Activated CD8-positive, alpha-beta memory T cell treated with anti-CD3 and anti-CD28 coated beads, Interleukin-2, amount 50 U/mL, for 24 hours (primary cell): ENCODE results near the gene HSPB9.

Source experiments
- DNase-seq: peaks from one replicate; pipeline ENCODE4 v3.0.0-alpha.2; 2020; ENCODE audit errors: extremely low read depth

The HSPB9 gene

DNA sequence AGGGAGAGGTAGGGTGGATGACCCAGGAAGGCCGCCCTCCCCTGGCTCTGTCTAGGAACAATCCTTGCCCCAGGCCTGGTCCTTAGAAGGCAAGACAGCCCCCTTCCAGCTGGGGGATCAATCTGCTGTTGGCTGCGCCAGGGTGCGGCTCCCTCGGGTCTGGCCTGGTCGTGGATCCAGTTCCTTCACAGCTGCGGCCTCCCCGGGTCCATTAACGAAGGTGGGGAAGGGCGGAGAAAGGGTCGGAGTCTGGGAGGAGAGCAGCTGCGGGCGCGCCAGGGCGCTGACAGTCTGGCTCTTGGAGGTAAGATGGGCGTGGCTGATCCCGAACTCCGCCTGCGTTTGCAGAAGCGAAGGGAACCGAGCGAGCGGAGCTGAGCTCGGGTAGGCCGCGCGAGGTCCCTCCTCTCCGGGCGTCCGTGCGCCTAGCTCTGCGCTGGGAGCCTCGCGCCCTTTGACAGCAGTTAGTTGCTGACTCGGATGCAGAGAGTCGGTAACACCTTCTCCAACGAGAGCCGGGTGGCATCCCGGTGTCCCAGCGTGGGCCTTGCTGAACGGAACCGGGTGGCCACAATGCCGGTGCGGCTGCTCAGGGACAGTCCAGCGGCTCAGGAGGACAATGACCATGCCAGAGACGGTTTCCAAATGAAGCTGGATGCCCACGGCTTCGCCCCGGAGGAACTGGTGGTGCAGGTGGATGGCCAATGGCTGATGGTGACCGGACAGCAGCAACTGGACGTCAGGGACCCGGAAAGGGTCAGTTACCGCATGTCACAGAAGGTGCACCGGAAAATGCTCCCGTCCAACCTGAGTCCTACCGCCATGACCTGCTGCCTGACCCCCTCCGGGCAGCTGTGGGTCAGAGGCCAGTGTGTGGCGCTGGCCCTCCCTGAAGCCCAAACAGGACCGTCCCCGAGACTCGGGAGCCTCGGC is at the start of gene HSPB9:
Gene HSPB9, plus strand, starts transcription at position 434 of the 933 bp plus-strand sequence. Its CDS starts 47 bp downstream, at position 481.
- no peak for DNase-seq

DNA sequence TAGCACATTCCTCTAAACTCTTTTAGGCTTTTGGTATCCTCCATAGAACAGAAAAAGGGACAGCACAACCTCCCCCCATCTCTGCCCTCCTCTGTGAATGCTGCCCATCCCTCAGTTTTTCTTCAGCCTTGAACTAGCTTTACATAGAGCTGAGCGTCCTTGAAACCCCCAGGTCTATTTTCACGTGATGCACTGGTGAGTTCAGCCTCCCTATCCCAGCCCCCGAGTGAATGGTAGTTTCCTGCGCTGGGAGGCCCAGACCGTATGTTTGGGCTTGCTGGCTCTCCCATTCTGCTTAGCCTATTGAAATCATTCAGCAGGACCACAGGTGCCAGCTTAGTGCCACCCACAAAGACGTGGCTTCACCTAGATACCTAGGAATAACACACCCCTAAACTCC is 46.8 kb upstream of the HSPB9 start:
- DNase-seq, result no peak

DNA sequence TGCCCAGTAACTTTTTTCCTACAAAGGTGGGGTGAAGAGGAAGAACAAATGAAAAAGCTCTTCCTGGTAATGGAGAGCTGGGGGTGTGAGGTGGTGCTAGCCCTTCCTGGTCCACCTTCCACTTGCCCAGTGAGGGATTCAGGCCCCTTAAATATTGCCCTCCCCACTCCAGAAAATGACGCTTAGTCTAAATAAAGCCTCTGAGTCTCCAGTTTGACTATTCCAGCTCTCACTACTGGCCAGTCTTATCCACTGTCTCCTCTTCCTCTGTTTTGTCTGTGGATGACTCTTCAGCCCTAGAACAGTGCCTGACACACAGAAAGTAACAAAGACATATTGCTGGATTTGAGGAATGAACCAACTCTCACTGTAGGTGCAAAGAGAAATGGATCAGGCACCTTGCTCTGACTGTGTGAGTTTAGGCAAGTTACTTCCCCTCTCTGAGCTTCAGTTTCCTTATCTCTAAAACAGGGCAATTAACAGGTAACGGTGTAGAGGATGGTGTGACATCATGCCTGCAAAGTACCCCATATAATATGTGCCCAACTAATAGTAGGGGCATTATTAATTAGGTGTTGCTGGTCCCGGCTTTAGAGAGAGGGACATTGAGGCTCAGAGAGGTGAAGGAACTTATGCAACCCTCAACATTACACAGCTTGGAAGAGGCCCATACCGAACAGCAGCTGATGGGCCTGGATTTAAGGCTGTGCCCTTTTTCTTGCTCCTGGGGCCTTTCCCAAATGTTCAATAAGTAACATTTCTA is 45.6 kb upstream of the HSPB9 start:
- no peak for DNase-seq

DNA sequence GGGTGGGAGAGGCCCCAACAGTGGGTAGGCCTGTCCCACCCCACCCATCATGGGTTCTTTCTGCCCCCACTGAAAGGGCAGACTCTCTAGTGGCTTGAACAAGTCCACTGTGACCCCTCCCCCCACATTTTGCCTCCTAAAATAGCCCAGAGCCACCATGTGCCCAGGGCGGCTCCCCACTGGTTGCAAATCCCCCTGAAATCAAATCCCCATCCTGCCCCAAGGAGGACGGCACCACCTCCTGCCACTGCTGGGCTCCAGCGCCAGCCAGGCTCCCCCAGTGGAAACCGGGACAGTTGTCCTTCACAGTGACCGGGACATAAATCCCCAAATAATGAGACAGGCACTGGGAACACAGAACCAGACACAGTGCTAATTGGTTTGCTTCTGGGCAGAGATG is 44.8 kb upstream of the HSPB9 start:
- DNase-seq, result no peak

GRCh38 chr17:42078396-42079043 is 44.1 kb upstream of the HSPB9 start:
- DNase-seq, result no peak

DNA sequence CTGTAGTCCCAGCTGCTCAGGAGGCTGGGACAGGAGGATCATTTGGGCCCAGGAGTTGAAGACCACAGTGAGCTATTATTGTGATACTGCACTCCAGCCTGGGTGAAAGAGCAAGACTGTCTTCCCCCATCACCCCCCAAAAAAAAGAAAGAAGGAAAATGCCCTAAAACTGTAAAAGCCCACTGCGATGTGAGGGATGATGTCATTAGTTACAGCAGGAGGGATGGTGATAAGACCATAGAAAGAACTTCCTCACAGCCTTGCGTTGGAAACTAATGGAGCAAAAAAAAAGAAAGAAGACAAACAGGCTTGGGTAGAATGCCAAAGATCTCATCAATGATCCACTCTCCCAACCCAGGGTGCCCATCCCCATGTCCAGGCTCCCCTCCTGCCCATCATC is 43.1 kb upstream of the HSPB9 start:
- no peak for DNase-seq

DNA sequence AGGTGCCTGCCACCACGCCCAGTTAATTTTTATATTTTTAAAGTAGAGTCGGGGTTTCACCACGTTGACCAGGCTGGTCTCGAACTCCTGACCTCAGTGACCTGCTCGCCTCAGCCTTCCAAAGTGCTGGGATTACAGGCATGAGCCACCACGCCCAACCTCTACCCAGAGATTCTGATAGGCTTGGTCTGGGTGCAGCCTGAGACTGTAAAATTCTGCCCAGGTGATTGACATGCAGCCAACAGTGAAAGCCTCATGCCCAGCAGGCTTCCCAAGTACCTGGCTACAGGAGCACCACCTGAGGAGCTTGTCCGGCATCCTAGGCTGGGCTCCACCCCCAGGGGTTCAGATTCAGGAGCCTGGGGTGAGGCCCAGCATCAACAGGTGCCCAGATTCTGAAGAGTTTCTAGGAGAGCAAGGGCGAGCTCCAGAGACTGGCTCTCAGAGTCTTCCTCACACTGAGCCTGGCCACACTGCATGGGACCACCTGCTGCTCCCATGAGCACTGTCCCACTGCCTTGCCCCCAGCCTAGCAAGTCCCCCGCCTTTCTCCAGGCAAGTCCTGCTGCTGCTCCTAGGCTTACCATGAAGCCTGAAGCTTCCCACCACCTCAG is 41.0 kb upstream of the HSPB9 start:
- DNase-seq, result no peak

DNA sequence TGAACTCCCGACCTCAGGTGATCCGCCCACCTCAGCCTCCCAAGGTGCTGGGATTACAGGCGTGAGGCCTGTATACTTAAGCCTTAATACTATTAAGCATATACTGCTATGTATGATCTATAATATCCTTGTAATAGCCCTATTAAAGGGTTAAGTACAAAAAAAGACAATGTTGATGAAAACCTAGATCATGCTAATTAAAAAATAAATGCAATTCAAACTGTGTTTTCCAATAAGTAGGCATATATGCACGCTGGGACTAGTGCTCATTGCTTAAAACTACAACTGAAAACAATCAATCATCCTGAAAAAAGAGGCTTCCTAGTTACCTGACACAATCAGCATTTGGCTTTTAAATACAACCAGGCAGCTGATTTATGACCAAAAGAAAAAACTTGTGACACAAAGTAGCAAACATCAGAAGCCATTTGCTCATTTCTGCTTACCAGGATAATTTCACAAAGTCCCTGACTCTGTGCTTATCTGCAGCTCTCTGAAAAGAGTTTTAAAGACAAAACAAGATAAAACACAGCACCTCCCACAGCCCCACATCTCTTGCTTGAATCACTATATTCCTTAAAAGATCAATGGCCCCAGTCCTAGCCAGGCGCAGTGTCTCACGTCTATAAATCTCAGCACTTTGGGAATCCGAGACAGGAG is 35.4 kb upstream of the HSPB9 start:
- no peak for DNase-seq

- DNase-seq, result no peak
Measured at GRCh38 chr17:42087736-42088705, 34.6 kb upstream of the HSPB9 start.

DNA sequence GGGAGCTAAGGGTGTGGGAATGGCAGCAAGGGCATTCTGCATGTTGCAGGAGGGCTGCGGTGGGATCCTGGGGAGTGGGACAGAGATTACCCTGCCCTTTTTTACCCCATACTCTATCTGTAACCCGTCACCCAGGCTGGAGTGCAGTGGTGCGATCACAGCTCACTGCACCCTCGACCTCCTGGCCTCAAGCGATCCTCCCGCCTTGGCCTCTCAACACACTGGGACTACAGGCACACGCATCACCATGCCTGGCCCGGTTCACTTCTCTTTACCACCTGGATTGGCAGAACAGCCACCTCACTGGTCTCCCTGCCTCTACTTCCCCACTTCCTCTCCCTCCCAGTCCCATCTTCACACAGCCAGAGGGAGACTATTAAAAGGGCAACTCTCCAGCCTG is 33.9 kb upstream of the HSPB9 start:
- no peak for DNase-seq

GRCh38 chr17:42090964-42091790 is 31.4 kb upstream of the HSPB9 start:
- no peak for DNase-seq

- DNase-seq, result no peak
Measured at GRCh38 chr17:42092939-42093338, 29.7 kb upstream of the HSPB9 start.

DNA sequence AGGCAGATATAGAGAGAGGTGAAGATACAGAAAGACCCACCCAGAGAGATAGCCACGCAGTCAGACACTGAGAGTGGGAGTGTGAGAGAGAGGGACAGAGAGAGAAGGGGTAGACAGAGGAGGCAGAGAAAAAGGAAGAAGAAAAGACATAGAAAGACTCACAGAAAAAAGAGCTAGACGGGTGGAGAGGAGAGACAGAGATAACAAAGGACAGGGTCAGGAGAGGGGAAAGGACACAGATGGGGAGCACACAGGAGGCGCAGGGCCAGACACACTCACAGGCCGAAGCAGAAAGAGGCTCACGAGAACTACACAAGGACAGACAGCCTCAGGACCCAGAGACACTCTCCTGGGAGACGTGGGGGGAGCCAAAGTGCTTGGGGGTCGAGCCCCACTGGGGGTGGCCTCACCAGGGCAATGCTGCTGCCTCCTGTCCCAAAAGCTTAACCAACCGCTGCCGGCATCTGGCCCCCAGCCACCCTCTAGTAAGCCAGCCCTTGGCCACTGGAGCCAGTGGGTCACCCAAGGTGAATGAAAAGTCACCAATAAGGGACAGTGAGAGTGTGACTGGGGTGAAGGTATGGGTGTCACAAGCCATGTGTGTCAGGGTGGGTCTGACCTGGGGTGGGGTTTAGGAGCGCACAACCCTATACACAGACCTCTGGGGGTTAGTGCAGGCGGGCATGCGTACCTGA is 28.1 kb upstream of the HSPB9 start:
- DNase-seq, result no peak

DNA sequence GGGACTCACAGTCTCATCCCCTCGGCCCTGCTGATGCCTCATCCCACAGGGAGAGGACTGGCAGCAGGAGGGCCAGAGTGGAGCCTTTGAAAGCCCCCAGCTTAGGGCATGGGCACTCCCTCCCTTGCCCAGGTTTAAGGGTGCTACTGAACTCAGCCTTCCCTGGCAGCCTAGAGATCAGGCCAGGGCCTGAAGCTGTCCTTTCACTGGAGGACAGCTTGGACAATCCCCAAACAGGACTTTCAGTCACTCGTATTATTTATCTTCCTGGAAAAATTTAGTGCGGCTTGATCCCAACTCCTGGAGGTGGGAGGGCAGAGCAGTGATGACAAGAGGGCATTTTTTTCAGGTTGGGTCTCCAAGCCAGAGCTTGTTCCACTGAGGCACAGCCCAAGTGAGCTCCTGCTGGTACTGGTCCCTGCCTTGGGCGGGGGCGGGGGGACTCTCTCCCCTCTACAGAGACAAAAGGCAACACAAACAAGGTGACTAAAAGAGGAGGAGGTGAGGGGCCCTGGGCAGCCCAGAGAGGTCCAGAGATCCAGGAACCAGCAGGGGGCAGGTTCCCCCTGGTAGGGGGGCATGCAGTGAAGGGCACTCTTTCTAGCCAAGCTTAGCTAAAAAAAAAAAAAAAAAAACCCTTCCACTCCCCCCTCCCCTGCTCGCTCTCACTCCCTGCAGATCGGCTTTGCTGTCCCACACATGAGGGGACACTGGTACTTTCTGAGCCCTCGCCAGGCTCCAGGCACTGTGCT is 26.1 kb upstream of the HSPB9 start:
- DNase-seq, result no peak

DNA sequence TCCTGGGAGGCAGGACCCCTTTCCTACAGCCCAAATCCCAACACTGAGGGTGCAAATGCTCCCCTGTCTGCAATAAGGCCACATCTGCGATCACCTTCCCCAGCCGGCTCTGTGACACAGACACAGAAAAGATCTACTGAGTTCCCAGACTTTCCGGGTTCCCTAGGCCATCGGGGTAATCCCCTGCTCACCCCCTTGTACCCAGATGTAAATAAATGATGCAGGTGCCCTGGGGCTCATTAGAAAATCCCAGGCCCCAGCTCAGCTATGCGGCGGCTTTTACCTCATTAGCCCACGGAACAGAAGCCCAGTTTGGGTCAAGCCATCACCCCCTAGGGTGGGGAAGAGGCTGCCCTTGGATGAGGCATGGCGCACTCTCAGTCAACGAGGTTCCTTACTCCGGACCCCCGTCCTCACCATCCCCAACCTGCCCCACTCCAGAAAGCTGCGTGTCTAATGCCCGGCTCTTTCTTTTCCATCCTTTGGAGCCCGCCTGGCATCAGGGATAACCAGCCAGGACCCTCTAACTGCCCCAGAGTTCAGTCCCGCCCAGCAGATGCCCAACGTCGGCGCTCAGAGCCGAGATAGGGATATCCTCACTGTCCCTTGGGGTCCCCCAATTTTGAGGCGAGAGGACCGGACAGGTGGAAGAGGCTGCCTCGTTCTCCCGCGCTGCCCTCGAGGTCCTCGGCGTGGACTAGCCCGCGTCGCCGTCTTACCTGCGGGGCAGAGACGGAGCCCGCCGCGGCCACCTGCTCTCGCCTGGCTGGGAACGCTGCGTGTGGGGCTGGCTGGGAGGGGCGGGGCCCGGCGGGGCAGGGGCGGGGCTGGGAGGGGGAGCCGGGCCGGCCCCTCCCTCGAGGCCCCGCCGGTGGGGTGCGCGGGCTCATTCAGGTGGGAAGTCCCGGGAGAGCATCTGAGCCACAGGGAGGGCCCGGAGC is 24.6 kb upstream of the HSPB9 start, which contains the start of gene ZNF385C:
Gene ZNF385C, minus strand, starts transcription at position 783 of the 941 bp plus-strand sequence. CDS start 35,417 bp downstream, outside the sequence.
- DNase-seq, result no peak

- DNase-seq, result no peak
Measured at GRCh38 chr17:42098730-42099399, 23.7 kb upstream of the HSPB9 start.
